Measurements from ENCODE around the gene PAGE2B.

DNA sequence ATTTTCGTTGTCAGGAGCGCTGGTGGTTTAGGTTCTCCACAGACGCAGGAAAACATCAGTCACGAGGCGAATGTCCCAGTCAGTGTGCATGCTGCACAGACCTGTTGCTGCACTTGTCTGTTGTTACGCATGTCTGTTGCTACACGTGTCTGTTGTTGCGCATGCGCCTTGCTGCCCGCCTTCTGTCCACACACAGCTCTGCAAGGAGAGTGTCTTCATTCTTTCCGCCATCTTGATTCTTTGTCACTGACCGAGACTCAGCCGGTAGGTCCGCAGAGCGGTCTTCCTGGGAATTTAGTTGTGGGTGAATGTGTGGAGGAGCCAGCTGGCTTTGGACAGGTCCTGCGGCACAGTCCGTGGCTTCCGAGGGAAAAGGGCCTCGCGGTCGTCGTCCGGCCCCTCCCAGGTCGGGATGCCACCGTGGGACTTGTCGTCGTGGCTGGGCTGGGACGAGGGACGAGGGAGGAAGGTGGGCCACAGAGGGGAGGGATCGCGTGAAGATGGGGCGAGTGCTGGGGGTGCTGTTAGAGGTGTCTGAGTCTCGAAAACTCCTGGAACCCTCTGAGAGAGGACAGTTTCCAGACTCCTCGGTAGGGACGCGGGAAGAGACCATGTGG, at the start of gene PAGE2B:
- TF ChIP-seq TAF1 (IDR thresholded peaks at IDR 0.05; ENCODE audit: borderline replicate concordance, low read depth, low read length) (no peak), POLR2A (IDR thresholded peaks at IDR 0.05; ENCODE audit: low read depth, low read length) (no peak), POLR2AphosphoS5 (IDR thresholded peaks at IDR 0.05; ENCODE audit: low read depth, low read length) (no peak)

Measured in GM12892 (cell line).